HepG2 (cell line): ENCODE results near the gene DGKD. TPM values are rescaled to one million over a fixed set of nuclear protein-coding genes. Genes with fewer than 3 reads are reported as not detected.
A peak's percentile ranks its signal among the peaks of the same experiment; 100 is the strongest.

Experiments
- ATAC-seq: fragments of 200-7000 bp; cut with Tn5 transposase; 3 replicates; pipeline ENCODE4 v1.9.1; 2020; ENCODE audit warnings: mild to moderate bottlenecking, moderate library complexity
- BruUV-seq: library from RNA; stranded (reverse); fragments of 400-500 nt; replicated peaks from 2 replicates; lab custom pipeline; 2021; lab: Mats Ljungman, UMichigan
- CTCF ChIA-PET: fragments of 300-600 bp; formaldehyde crosslinking; extraction: SDS; loops from one replicate; lab custom pipeline; 2021; ENCODE audit warnings: low total read pairs, inconsistent platforms, low intra/inter-chr PET ratio; lab: Yijun Ruan, JAX
- POLR2A ChIA-PET: fragments of 350-600 bp; sonication (Branson Sonifier 250); formaldehyde crosslinking; loops from one replicate; lab custom pipeline; 2020; ENCODE audit warnings: antibody characterized with exemption, inconsistent platforms; lab: Yijun Ruan, JAX
- DNase-seq: peaks from one replicate; pipeline ENCODE4 v3.0.0-alpha.2; 2015; ENCODE audit warnings: low spot score
- FAIRE-seq: peaks from 3 replicates; lab custom pipeline; 2011; peaks lifted over from hg19 to GRCh38; lab: Jason Lieb, UNC
- H2AFZ ChIP-seq: one replicate; pipeline ENCODE4 v1.6.1; 2011; ENCODE audit warnings: low read length, inconsistent platforms
- H3K27ac ChIP-seq: fragments of 300-600 bp; 3 replicates; pipeline ENCODE4 v1.8.0; 2011; ENCODE audit warnings: mixed run types, mild to moderate bottlenecking, mixed read lengths, low read length, inconsistent platforms; ENCODE audit not compliant: insufficient read depth; ENCODE audit errors: extremely low read length
- H3K27me3 ChIP-seq, 2 experiments: fragments of 200-600 bp in 1 of 2; 2 replicates in 1 of 2; 3 replicates in 1 of 2; pipeline versions ENCODE4 v1.6.0 to v1.8.0; 2011; ENCODE audit warnings: low read length in 2 of 2, mild to moderate bottlenecking in 2 of 2, moderate library complexity in 2 of 2, inconsistent platforms in 1 of 2; ENCODE audit not compliant: insufficient read depth in 2 of 2, control insufficient read depth in 1 of 2
- H3K36me3 ChIP-seq, 2 experiments: fragments of 200-600 bp in 1 of 2; replicated peaks in 1 of 2; 2 replicates in 1 of 2; 3 replicates in 1 of 2; pipeline versions ENCODE4 v1.5.1 to v1.8.0; 2011; ENCODE audit warnings: low read length in 2 of 2, inconsistent platforms in 1 of 2; ENCODE audit not compliant: insufficient read depth in 2 of 2, control insufficient read depth in 1 of 2
- H3K4me1 ChIP-seq: 2 replicates; pipeline ENCODE4 v1.5.1; 2012; ENCODE audit warnings: low read length, inconsistent platforms; ENCODE audit not compliant: insufficient read depth
- H3K4me2 ChIP-seq: 2 replicates; pipeline ENCODE4 v1.6.0; 2011; ENCODE audit warnings: low read depth, low read length, inconsistent platforms
- H3K4me3 ChIP-seq, 3 experiments: fragments of 200-600 bp in 1 of 3; sonication (generic), shearing (Covaris generic) in 1 of 3; replicated peaks in 1 of 3; 2 replicates each; pipeline ENCODE4 v1.5.1; 2011 to 2016; ENCODE audit warnings: low read length in 3 of 3, inconsistent platforms in 2 of 3, low read depth in 2 of 3, mild to moderate bottlenecking in 2 of 3, control low read depth in 1 of 3, mixed read lengths in 1 of 3; ENCODE audit not compliant: insufficient read depth in 1 of 3
- H3K79me2 ChIP-seq: one replicate; pipeline ENCODE4 v1.6.1; 2011; ENCODE audit warnings: low read length, inconsistent platforms; ENCODE audit not compliant: insufficient read depth
- H3K9ac ChIP-seq: 2 replicates; pipeline ENCODE4 v1.6.0; 2011; ENCODE audit warnings: mild to moderate bottlenecking, low read depth, low read length, inconsistent platforms; ENCODE audit not compliant: insufficient read depth
- H3K9me3 ChIP-seq: 2 replicates; pipeline ENCODE4 v1.5.1; 2012; ENCODE audit warnings: mild to moderate bottlenecking, low read length
- H4K20me1 ChIP-seq: 2 replicates; pipeline ENCODE4 v1.6.0; 2011; ENCODE audit warnings: inconsistent platforms, mild to moderate bottlenecking, low read length, moderate library complexity; ENCODE audit not compliant: insufficient read depth
- AGO2 ChIP-seq: fragments of 200-400 bp; formaldehyde crosslinking; optimal IDR thresholded peaks from 2 replicates; pipeline ENCODE3; 2017; ENCODE audit warnings: mild to moderate bottlenecking, low read depth, low read length, moderate library complexity
- FUBP1 ChIP-seq: sonication (generic); formaldehyde crosslinking; IDR thresholded peaks from 2 replicates; pipeline ENCODE4 v1.5.1; 2020; ENCODE audit warnings: missing genetic modification reagents, mild to moderate bottlenecking, borderline replicate concordance
- RFX1 ChIP-seq: fragments of 450-650 bp; IDR thresholded peaks from 2 replicates; pipeline ENCODE4 v1.6.1; 2017
- ZFX ChIP-seq: sonication (generic); formaldehyde crosslinking; IDR thresholded peaks from 2 replicates; pipeline ENCODE4 v1.4.0; 2020; ENCODE audit warnings: mild to moderate bottlenecking, low read depth, missing genetic modification reagents, moderate library complexity
- ZNF251 ChIP-seq: sonication (generic); formaldehyde crosslinking; IDR thresholded peaks from 2 replicates; pipeline ENCODE4 v1.9.0; 2021; ENCODE audit warnings: mild to moderate bottlenecking, missing genetic modification reagents
- ZNF7 ChIP-seq: IDR thresholded peaks from 2 replicates; pipeline ENCODE4 v1.6.1; 2016; ENCODE audit warnings: missing biosample characterization, missing genetic modification reagents
- WGBS: methylation state at CpG from one replicate; pipeline ENCODE4 v1.1.6; 2017; ENCODE audit warnings: low lambda C conversion rate; 5-methylcytosine and 5-hydroxymethylcytosine counted together
- in situ Hi-C: cut with HindIII; loops from 2 replicates; pipeline ENCODE4 v1.10.0; 2017; ENCODE audit warnings: low pct_unique_long_range_greater_than_20kb; ENCODE audit not compliant: extremely low pct_ligation_motif_present
- intact Hi-C: fragments of 100-400 bp; cut with micrococcal nuclease; formaldehyde crosslinking; loops from one replicate; pipeline ENCODE4 v1.10.0; 2022; ENCODE audit not compliant: unreplicated experiment
- polyA plus RNA-seq, 8 experiments: library from polyadenylated mRNA; depleted of rRNA in 3 of 8; stranded (reverse) in 7 of 8; unstranded in 1 of 8; fragments of >200 nt; fragmentation: Illumina TruSeq in 4 of 8; extraction: Trizol in 4 of 8; gene quantifications; 2 replicates each; pipeline versions ENCODE4 v1.2.1 to v1.2.3, GENCODE V29; 2011 to 2016; ENCODE audit warnings: low read depth in 4 of 8, missing spikeins in 1 of 8, mixed read lengths in 1 of 8; ENCODE audit not compliant: insufficient read depth in 1 of 8
- total RNA-seq, 5 experiments: library from RNA; depleted of rRNA; stranded (reverse); fragments of >200 nt; fragmentation: Illumina TruSeq; extraction: Trizol; gene quantifications; 2 replicates each; pipeline ENCODE4 v1.2.3, GENCODE V29; 2016; ENCODE audit warnings: low read depth in 1 of 5

The DGKD gene
- total and polyA plus RNA-seq, 2 of the 13 experiments (the other 11 are each of a cell fraction or from before 2014, with no cell fraction given) = 24.5 to 33.2 TPM

DNA sequence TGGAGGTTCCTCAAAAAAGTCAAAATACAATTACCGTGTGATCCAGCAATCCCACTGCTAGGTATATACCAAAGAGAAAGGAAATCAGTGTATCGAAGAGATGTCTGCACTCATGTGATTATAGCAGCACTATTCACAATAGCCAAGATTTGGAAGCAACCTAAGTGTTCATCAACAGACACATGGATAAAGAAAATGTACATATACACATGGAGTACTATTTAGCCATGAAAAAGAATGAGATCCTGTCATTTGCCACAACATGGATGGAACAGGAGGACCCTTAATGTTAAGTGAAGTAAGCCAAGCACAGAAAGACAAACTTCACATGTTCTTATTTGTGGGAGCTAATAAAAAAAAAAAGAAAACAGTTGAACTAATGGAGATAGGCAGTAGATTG lies 78.7 kb downstream of the DGKD start (continued):
- TF ChIP-seq FUBP1 (CRISPR knock-in tag) (no peak), ZFX (CRISPR knock-in tag) (no peak), AGO2 (no peak), ZNF7 (CRISPR knock-in tag) (no peak)

GRCh38 chr2:233433794-233434193 lies 79.5 kb downstream of the DGKD start:
- H3K27ac ChIP-seq = no peak overlapping the region
- H3K4me3 ChIP-seq = no peak overlapping the region
- 0 out of 2 replicates have a peak, but pooled peaks have one; percentile 5 for TF ChIP-seq RFX1
- no peak for TF ChIP-seq ZNF251 (CRISPR knock-in tag)
- no TSS peak for BruUV-seq
- no peaks in the 10 kb centered on the region for H3K79me2 ChIP-seq
- no peaks in the 10 kb centered on the region; the same call in 1 of the 2 replicates for H4K20me1 ChIP-seq
- ATAC-seq (no peak), FAIRE-seq (no peak), DNase-seq (no peak)
- H3K9ac ChIP-seq = no peak overlapping the region
- H2AFZ ChIP-seq = no peak overlapping the region
- CTCF ChIA-PET = no interaction called here
- 100% methylated on average over 1 of the region's 1 CpG for WGBS
- intact Hi-C loops (no loop called here), in situ Hi-C loops (no loop called here)
- H3K36me3 ChIP-seq = peaks cover 23 to 44% of the 10 kb centered on the region in 2 experiments
- no peak overlapping the region for H3K4me2 ChIP-seq
- no peaks in the 10 kb centered on the region for H3K27me3 ChIP-seq
- no peaks in the 10 kb centered on the region for H3K9me3 ChIP-seq
- H3K4me1 ChIP-seq = no peaks in the 10 kb centered on the region
- POLR2A ChIA-PET = no interaction called here
